ENCODE data around the gene MAP4K3. TPM values are rescaled to one million over a fixed set of nuclear protein-coding genes. Genes with fewer than 3 reads are reported as not detected.

Gene MAP4K3
- total RNA-seq, 1 donor from 2014 or later = 11.0 TPM

- Mint-ChIP-seq H3K4me1 (no peaks in the 10 kb centered on the region), H3K27ac (no peak overlapping the region), H3K9me3 (no peaks in the 10 kb centered on the region), H3K4me3 (no peak overlapping the region), H3K36me3 (ENCODE audit: low read depth) (peaks cover 7% of the 10 kb centered on the region), H3K27me3 (no peaks in the 10 kb centered on the region)
- ChIA-PET POLR2A (no interaction called here), CTCF (no interaction called here)
- DNase-seq = no peak
- intact Hi-C loops (cut with micrococcal nuclease) = no loop called here
- ATAC-seq (ENCODE audit: low read depth) = no peak
- TF ChIP-seq CTCF (IDR thresholded peaks at IDR 0.05) = no peak
Observed at GRCh38 chr2:39313575-39313974, 123.5 kb downstream of the MAP4K3 start.

GRCh38 chr2:39311469-39311868, 125.6 kb downstream of the MAP4K3 start:
- TF ChIP-seq CTCF (IDR thresholded peaks at IDR 0.05) = no peak
- ChIA-PET POLR2A (no interaction called here), CTCF (no interaction called here)
- DNase-seq (no peak), ATAC-seq (ENCODE audit: low read depth) (no peak)
- H3K4me1 Mint-ChIP-seq = no peaks in the 10 kb centered on the region
- intact Hi-C loops (cut with micrococcal nuclease) = no loop called here
- H3K36me3 Mint-ChIP-seq (ENCODE audit: low read depth) = peaks cover 7% of the 10 kb centered on the region
- H3K4me3 Mint-ChIP-seq = no peak overlapping the region
- H3K9me3 Mint-ChIP-seq = no peaks in the 10 kb centered on the region
- H3K27me3 Mint-ChIP-seq = no peaks in the 10 kb centered on the region
- no peak overlapping the region for H3K27ac Mint-ChIP-seq

GRCh38 chr2:39308778-39309177, 128.3 kb downstream of the MAP4K3 start:
- Mint-ChIP-seq H3K27me3 (no peaks in the 10 kb centered on the region), H3K4me3 (no peak overlapping the region), H3K36me3 (ENCODE audit: low read depth) (peaks cover 7% of the 10 kb centered on the region), H3K4me1 (no peaks in the 10 kb centered on the region), H3K9me3 (no peaks in the 10 kb centered on the region), H3K27ac (no peak overlapping the region)
- ChIA-PET POLR2A (no interaction called here), CTCF (no interaction called here)
- DNase-seq (no peak), ATAC-seq (ENCODE audit: low read depth) (no peak)
- intact Hi-C loops (cut with micrococcal nuclease) = no loop called here
- no peak for TF ChIP-seq CTCF (IDR thresholded peaks at IDR 0.05)

GRCh38 chr2:39306626-39307025, 130.5 kb downstream of the MAP4K3 start:
- TF ChIP-seq CTCF (IDR thresholded peaks at IDR 0.05) = no peak
- intact Hi-C loops (cut with micrococcal nuclease) = no loop called here
- ATAC-seq (ENCODE audit: low read depth) = no peak
- Mint-ChIP-seq H3K4me1 (no peaks in the 10 kb centered on the region), H3K36me3 (ENCODE audit: low read depth) (no peaks in the 10 kb centered on the region), H3K9me3 (no peaks in the 10 kb centered on the region), H3K27ac (no peak overlapping the region), H3K27me3 (no peaks in the 10 kb centered on the region), H3K4me3 (no peak overlapping the region)
- POLR2A ChIA-PET = no interaction called here
- CTCF ChIA-PET = no interaction called here
- DNase-seq = no peak

GRCh38 chr2:39304729-39305128, 132.4 kb downstream of the MAP4K3 start:
- Mint-ChIP-seq H3K4me1 (no peaks in the 10 kb centered on the region), H3K4me3 (no peak overlapping the region), H3K27me3 (no peaks in the 10 kb centered on the region), H3K36me3 (ENCODE audit: low read depth) (no peaks in the 10 kb centered on the region), H3K9me3 (no peaks in the 10 kb centered on the region), H3K27ac (no peak overlapping the region)
- POLR2A ChIA-PET = no interaction called here
- intact Hi-C loops (cut with micrococcal nuclease) = no loop called here
- ATAC-seq (ENCODE audit: low read depth) (no peak), DNase-seq (no peak)
- TF ChIP-seq CTCF (IDR thresholded peaks at IDR 0.05) = no peak
- CTCF ChIA-PET = interaction anchor here (0.9 kb wide), 1 partner anchor 12 kb away, joined by 3 read pairs; no protein-coding TSS in a partner anchor

Measured in activated B cell treated with CpG ODN at 0.5 μM for 24 hours (primary cell).